HUES48 (cell line): ENCODE results near the gene FASTKD1.
A peak's percentile ranks its signal among the peaks of the same experiment; 100 is the strongest.
"Not testable (repeated sequence)": the region's sequence is repeated elsewhere in the genome, so short reads cannot be mapped to it uniquely, and the experiment has no call there.

Experiments
- H3K27ac ChIP-seq: one replicate; pipeline ENCODE4 v1.7.0; 2013; ENCODE audit warnings: low read depth, low read length, inconsistent platforms
- H3K27me3 ChIP-seq: 2 replicates; pipeline ENCODE4 v1.6.1; 2013; ENCODE audit warnings: mild to moderate bottlenecking, low read length; ENCODE audit not compliant: control insufficient read depth, insufficient read depth
- H3K36me3 ChIP-seq: 2 replicates; pipeline ENCODE4 v1.6.1; 2013; ENCODE audit warnings: low read length; ENCODE audit not compliant: control insufficient read depth, insufficient read depth
- H3K4me1 ChIP-seq: 2 replicates; pipeline ENCODE4 v1.6.1; 2013; ENCODE audit warnings: mild to moderate bottlenecking, low read length; ENCODE audit not compliant: control insufficient read depth, insufficient read depth
- H3K4me3 ChIP-seq: 2 replicates; pipeline ENCODE4 v1.5.1; 2013; ENCODE audit warnings: mild to moderate bottlenecking, low read depth, low read length
- H3K9ac ChIP-seq: 2 replicates; pipeline ENCODE4 v1.6.1; 2013; ENCODE audit warnings: mild to moderate bottlenecking, low read depth, low read length, moderate library complexity
- H3K9me3 ChIP-seq: 2 replicates; pipeline ENCODE4 v1.6.1; 2013; ENCODE audit warnings: low read length; ENCODE audit not compliant: control insufficient read depth, insufficient read depth

The FASTKD1 gene

DNA sequence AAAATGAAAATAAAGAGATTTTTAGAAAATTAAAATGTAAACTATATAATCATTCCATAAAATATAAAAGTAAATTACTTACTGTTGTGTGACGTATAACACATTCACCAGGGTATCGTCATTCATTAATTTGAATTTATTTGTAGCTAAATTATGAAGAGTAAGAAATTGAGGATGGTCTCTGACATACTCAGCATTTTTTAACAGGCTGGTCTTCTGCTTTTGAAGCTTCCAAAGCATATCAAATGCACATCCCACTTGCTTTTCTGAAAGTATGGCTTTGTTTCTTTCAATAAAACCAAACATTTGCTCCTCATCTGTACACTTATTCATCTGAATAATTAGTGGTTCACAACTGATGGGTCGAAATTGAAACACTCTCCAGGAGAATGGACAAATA, 2.1 kb downstream of the FASTKD1 start:
- H3K4me1 ChIP-seq = peaks cover 8% of the 10 kb centered on the region; the same call in 1 of the 2 replicates
- no peak overlapping the region for H3K27ac ChIP-seq
- peaks cover 21% of the 10 kb centered on the region for H3K36me3 ChIP-seq
- peak overlapping the region; percentile 91; the same call in 1 of the 2 replicates for H3K4me3 ChIP-seq
- no peak overlapping the region for H3K9ac ChIP-seq
- no peaks in the 10 kb centered on the region for H3K27me3 ChIP-seq
- no peaks in the 10 kb centered on the region for H3K9me3 ChIP-seq

GRCh38 chr2:169570752-169571151, 2.9 kb downstream of the FASTKD1 start:
- not testable (repeated sequence) for H3K27me3 ChIP-seq, H3K4me3 ChIP-seq, H3K27ac ChIP-seq, H3K9me3 ChIP-seq, H3K9ac ChIP-seq, H3K4me1 ChIP-seq
- H3K36me3 ChIP-seq = peaks cover 25% of the 10 kb centered on the region

DNA sequence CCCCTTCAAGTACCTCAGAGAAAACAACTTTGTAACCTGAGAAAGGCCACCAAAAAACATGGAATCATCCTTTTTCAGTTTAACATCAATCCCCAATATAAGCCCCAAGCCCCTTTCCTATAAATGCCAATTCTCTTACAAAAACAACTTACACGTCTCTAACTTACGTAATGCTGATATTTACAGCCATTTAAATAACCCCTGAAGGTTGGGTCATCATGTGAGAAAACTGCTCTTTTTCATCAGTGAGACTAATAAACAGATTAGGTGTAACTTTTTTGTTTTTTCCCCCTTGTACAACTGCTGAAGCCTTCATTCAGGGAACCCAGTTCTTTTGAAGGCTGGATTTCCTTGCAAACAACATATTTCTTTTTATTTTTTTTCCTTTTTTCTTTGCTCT, 3.7 kb downstream of the FASTKD1 start:
- Histone ChIP-seq H3K9ac (no peak overlapping the region), H3K27ac (no peak overlapping the region), H3K4me1 (peaks cover 8% of the 10 kb centered on the region; the same call in 1 of the 2 replicates), H3K4me3 (no peak overlapping the region), H3K27me3 (no peaks in the 10 kb centered on the region), H3K9me3 (no peaks in the 10 kb centered on the region), H3K36me3 (peaks cover 25% of the 10 kb centered on the region)

DNA sequence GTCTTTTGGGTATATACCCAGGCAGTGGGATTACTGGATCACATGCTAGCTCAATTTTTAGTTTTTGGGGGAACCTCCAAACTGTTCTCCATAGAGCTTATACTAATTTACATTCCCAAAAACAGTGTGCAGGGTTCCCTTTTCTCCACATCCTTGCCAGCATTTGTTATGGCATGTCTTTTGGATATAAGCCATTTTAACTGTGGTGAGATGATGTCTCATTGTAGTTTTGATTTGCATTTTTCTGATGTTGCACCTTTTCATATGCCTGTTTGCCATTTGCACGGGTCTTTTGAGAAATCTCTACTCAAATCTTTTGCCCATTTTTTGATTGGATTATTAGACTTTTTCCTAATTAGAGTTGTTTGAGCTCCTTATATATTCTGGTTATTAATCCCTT, 8.0 kb downstream of the FASTKD1 start:
- H3K9me3 ChIP-seq = no peaks in the 10 kb centered on the region
- peaks cover 37% of the 10 kb centered on the region for H3K36me3 ChIP-seq
- no peaks in the 10 kb centered on the region for H3K4me1 ChIP-seq
- H3K9ac ChIP-seq = no peak overlapping the region
- H3K27me3 ChIP-seq = no peaks in the 10 kb centered on the region
- H3K4me3 ChIP-seq = no peak overlapping the region
- no peak overlapping the region for H3K27ac ChIP-seq

DNA sequence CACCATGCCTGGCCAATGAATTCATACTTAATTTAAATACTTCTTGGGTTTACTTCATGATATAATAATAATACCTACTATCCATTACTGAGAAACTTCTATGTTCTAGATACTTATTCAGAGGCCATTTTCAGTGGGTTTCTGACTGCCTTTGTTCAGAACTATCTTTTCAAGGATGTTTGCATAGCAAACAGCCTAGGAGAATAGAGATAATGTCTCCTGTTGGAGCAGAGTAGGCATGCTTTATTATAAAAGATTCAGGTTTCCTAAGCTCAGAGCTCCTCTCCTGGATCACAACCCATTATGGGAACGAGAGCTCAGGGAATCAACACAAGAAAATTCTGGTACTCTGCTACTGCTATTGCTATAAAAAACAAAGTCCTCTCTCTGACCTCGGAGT, 11.1 kb downstream of the FASTKD1 start:
- H3K27ac ChIP-seq = no peak overlapping the region
- no peaks in the 10 kb centered on the region for H3K9me3 ChIP-seq
- no peak overlapping the region for H3K9ac ChIP-seq
- peaks cover 40% of the 10 kb centered on the region for H3K36me3 ChIP-seq
- no peaks in the 10 kb centered on the region for H3K27me3 ChIP-seq
- H3K4me1 ChIP-seq = no peaks in the 10 kb centered on the region
- H3K4me3 ChIP-seq = no peak overlapping the region

DNA sequence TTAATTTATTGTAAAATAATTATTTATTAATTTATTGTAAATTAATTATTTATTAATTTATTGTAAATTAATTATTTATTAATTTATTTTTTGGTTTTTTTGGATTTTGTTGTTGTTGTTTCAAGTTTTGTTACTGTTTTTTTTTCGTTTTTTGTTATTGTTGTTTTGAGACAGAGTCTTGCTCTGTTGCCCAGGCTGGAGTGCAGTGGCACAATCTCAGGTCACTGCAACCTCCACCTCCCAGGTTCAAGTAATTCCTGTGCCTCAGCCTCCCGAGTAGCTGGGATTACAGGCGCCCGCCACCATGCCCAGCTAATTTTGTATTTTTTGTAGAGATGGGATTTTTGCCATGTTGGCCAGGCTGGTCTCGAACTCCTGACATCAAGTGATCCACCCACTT, 11.6 kb downstream of the FASTKD1 start:
- H3K9ac ChIP-seq, H3K27ac ChIP-seq, H3K27me3 ChIP-seq, H3K4me1 ChIP-seq, H3K9me3 ChIP-seq, H3K4me3 ChIP-seq: not testable (repeated sequence)
- H3K36me3 ChIP-seq = peaks cover 35% of the 10 kb centered on the region

- Histone ChIP-seq H3K4me1 (no peaks in the 10 kb centered on the region), H3K27me3 (no peaks in the 10 kb centered on the region), H3K27ac (no peak overlapping the region), H3K4me3 (no peak overlapping the region), H3K9ac (no peak overlapping the region), H3K9me3 (no peaks in the 10 kb centered on the region), H3K36me3 (peaks cover 34% of the 10 kb centered on the region)
Observed at GRCh38 chr2:169561364-169561763, 12.3 kb downstream of the FASTKD1 start.

DNA sequence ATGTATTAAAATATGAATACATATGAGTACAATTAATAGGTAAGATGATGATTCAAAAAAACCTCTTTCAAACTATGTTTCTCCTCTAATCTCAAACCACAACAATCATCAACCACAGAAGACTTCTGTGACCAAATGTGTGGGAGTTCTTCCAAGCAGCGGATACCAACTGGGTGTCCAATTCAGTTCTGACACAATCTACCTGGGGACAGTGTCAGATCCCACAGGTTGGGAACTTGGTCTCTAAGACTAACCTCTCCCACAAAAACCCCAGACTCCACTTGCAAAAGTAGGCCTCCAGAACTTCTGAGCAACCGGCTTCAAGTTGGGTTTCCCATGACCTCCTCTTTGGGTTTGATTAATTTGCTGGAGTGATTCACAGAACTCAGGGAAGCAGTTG, 26.9 kb downstream of the FASTKD1 start:
- Histone ChIP-seq H3K9ac (no peak overlapping the region), H3K36me3 (peaks cover 74% of the 10 kb centered on the region), H3K27me3 (no peaks in the 10 kb centered on the region), H3K4me1 (peaks cover 2% of the 10 kb centered on the region; the same call in 1 of the 2 replicates), H3K27ac (no peak overlapping the region), H3K9me3 (no peaks in the 10 kb centered on the region), H3K4me3 (no peak overlapping the region)

GRCh38 chr2:169542433-169542832, 31.2 kb downstream of the FASTKD1 start:
- Histone ChIP-seq H3K9me3 (no peaks in the 10 kb centered on the region), H3K9ac (no peak overlapping the region), H3K4me1 (no peaks in the 10 kb centered on the region), H3K36me3 (peaks cover 80% of the 10 kb centered on the region), H3K27ac (no peak overlapping the region), H3K4me3 (no peak overlapping the region), H3K27me3 (no peaks in the 10 kb centered on the region)

- Histone ChIP-seq H3K9ac (no peak overlapping the region), H3K27ac (no peak overlapping the region), H3K27me3 (no peaks in the 10 kb centered on the region), H3K36me3 (peaks cover 72% of the 10 kb centered on the region), H3K9me3 (no peaks in the 10 kb centered on the region), H3K4me1 (no peaks in the 10 kb centered on the region), H3K4me3 (no peak overlapping the region)
Observed at GRCh38 chr2:169540146-169540545, 33.5 kb downstream of the FASTKD1 start.

DNA sequence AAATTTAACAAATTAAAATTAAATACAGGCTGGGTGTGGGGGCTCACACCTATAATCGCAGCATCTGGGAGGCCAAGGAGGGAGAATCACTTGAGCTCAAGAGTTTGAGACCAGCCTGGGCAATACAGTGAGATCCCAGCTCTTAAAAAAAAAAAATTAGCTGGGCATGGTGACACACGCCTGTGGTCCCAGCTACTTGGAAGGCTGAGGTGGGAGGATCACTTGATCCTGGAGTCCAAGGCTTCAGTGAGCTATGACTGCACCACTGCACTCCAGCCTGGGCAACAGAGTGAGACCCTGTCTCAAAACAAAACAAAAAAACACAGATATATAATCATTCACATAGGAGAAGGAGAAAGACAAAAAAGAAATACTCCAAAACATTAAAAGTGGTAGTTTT, 34.2 kb downstream of the FASTKD1 start:
- not testable (repeated sequence) for H3K9ac ChIP-seq, H3K4me1 ChIP-seq, H3K9me3 ChIP-seq, H3K27me3 ChIP-seq, H3K27ac ChIP-seq, H3K4me3 ChIP-seq
- peaks cover 71% of the 10 kb centered on the region for H3K36me3 ChIP-seq

DNA sequence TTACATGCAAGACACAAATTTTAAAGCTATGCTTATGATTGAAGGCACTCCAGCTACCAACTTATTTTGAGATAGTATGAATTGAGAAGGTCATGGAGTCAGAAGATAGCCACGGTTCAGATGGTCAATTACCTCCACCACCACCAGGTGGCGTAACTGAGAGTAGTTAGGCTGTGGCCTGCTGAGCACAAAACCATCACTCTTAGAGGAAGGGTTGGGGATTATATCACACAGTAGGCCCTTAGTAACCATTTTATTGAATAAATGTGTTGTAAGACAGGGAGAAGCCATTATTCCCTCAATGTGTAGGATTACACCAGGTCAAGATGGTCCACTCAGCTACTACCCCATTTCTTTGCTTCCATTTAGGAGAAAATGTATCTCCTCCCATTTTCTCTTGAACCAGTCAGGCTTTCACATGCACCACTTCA, 45.4 kb downstream of the FASTKD1 start:
- Histone ChIP-seq H3K9me3 (no peaks in the 10 kb centered on the region), H3K9ac (no peak overlapping the region), H3K27ac (no peak overlapping the region), H3K4me1 (no peaks in the 10 kb centered on the region), H3K4me3 (no peak overlapping the region), H3K27me3 (no peaks in the 10 kb centered on the region), H3K36me3 (peaks cover 36% of the 10 kb centered on the region)
